ENCODE measurements around the gene MAP2K5.

The MAP2K5 gene

GRCh38 chr15:67544475-67544874 is 2.0 kb downstream of the MAP2K5 start:
- TF ChIP-seq MAX (IDR thresholded peaks at IDR 0.05; ENCODE audit: low read depth, low read length) = no peak
- TF ChIP-seq CTCF (IDR thresholded peaks at IDR 0.05; ENCODE audit: low read depth, low read length) = no peak
- no peak for TF ChIP-seq POLR2A (IDR thresholded peaks at IDR 0.05; ENCODE audit: extremely low read depth, insufficient read length)
- TF ChIP-seq MYC (IDR thresholded peaks at IDR 0.05; ENCODE audit: low read depth, low read length) = no peak

GRCh38 chr15:67545864-67546263 is 3.4 kb downstream of the MAP2K5 start:
- no peak overlapping the region for H3K4me3 ChIP-seq (ENCODE audit: low read depth, low read length)
- DNase-seq (ENCODE audit: low read depth) = no peak
- TF ChIP-seq MYC (IDR thresholded peaks at IDR 0.05; ENCODE audit: low read depth, low read length) (no peak), CTCF (IDR thresholded peaks at IDR 0.05; ENCODE audit: low read depth, low read length) (no peak), MAX (IDR thresholded peaks at IDR 0.05; ENCODE audit: low read depth, low read length) (no peak), POLR2A (IDR thresholded peaks at IDR 0.05; ENCODE audit: extremely low read depth, insufficient read length) (no peak)

More at GRCh38 chr15:67544475-67544874, 2.0 kb downstream of the MAP2K5 start:
- H3K4me3 ChIP-seq (ENCODE audit: low read depth, low read length) = no peak overlapping the region
- no peak for DNase-seq (ENCODE audit: low read depth)

GRCh38 chr15:67547064-67547463 is 4.6 kb downstream of the MAP2K5 start:
- H3K4me3 ChIP-seq (ENCODE audit: low read depth, low read length) = no peak overlapping the region
- TF ChIP-seq MYC (IDR thresholded peaks at IDR 0.05; ENCODE audit: low read depth, low read length) = no peak
- TF ChIP-seq CTCF (IDR thresholded peaks at IDR 0.05; ENCODE audit: low read depth, low read length) = no peak
- no peak for TF ChIP-seq POLR2A (IDR thresholded peaks at IDR 0.05; ENCODE audit: extremely low read depth, insufficient read length)
- no peak for TF ChIP-seq MAX (IDR thresholded peaks at IDR 0.05; ENCODE audit: low read depth, low read length)
- no peak for DNase-seq (ENCODE audit: low read depth)

GRCh38 chr15:67547836-67548235 is 5.3 kb downstream of the MAP2K5 start:
- TF ChIP-seq MAX (IDR thresholded peaks at IDR 0.05; ENCODE audit: low read depth, low read length) (no peak), CTCF (IDR thresholded peaks at IDR 0.05; ENCODE audit: low read depth, low read length) (no peak), POLR2A (IDR thresholded peaks at IDR 0.05; ENCODE audit: extremely low read depth, insufficient read length) (no peak), MYC (IDR thresholded peaks at IDR 0.05; ENCODE audit: low read depth, low read length) (no peak)
- H3K4me3 ChIP-seq (ENCODE audit: low read depth, low read length) = no peak overlapping the region
- no peak for DNase-seq (ENCODE audit: low read depth)

GRCh38 chr15:67548236-67548852 is 5.8 kb downstream of the MAP2K5 start:
- no peak overlapping the region for H3K4me3 ChIP-seq (ENCODE audit: low read depth, low read length)
- no peak for DNase-seq (ENCODE audit: low read depth)
- TF ChIP-seq MYC (IDR thresholded peaks at IDR 0.05; ENCODE audit: low read depth, low read length) (no peak), CTCF (IDR thresholded peaks at IDR 0.05; ENCODE audit: low read depth, low read length) (no peak), MAX (IDR thresholded peaks at IDR 0.05; ENCODE audit: low read depth, low read length) (no peak), POLR2A (IDR thresholded peaks at IDR 0.05; ENCODE audit: extremely low read depth, insufficient read length) (no peak)
